ENCODE data around the gene WNT7A. TPM values are rescaled to one million over a fixed set of nuclear protein-coding genes. Genes with fewer than 3 reads are reported as not detected.

Gene WNT7A
- total RNA-seq, 2 experiments from 2014 or later = 0.13 TPM; not detected in 1

- peaks cover 35% of the 10 kb centered on the region for H3K4me1 Mint-ChIP-seq
- no peaks in the 10 kb centered on the region for H3K36me3 Mint-ChIP-seq (ENCODE audit: low read depth)
- no peaks in the 10 kb centered on the region for H3K9me3 Mint-ChIP-seq
- no peak overlapping the region for H3K27ac Mint-ChIP-seq
- H3K27me3 Mint-ChIP-seq = peaks cover 4% of the 10 kb centered on the region
- DNase-seq = no peak
- ChIA-PET CTCF (no interaction called here), POLR2A (interaction anchor here (1.1 kb wide), 1 partner anchor 10 kb away, joined by 4 read pairs; the partner anchor contains the start of gene WNT7A)
- H3K4me3 Mint-ChIP-seq = no peak overlapping the region
Observed at GRCh38 chr3:13869761-13870343, 10.0 kb downstream of the WNT7A start.

GRCh38 chr3:13868844-13869724 is 10.8 kb downstream of the WNT7A start:
- H3K27me3 Mint-ChIP-seq = peaks cover 4% of the 10 kb centered on the region
- no peak for DNase-seq
- no peak overlapping the region for H3K27ac Mint-ChIP-seq
- H3K4me1 Mint-ChIP-seq = peaks cover 40% of the 10 kb centered on the region
- no peaks in the 10 kb centered on the region for H3K36me3 Mint-ChIP-seq (ENCODE audit: low read depth)
- POLR2A ChIA-PET = interaction anchor here (1.1 kb wide), 1 partner anchor 11 kb away, joined by 4 read pairs; the partner anchor contains the start of gene WNT7A
- H3K9me3 Mint-ChIP-seq = no peaks in the 10 kb centered on the region
- H3K4me3 Mint-ChIP-seq = no peak overlapping the region
- CTCF ChIA-PET = no interaction called here

GRCh38 chr3:13867732-13868131 is 12.1 kb downstream of the WNT7A start:
- H3K4me1 Mint-ChIP-seq = peaks cover 41% of the 10 kb centered on the region
- H3K4me3 Mint-ChIP-seq = no peak overlapping the region

GRCh38 chr3:13866041-13866965 is 13.6 kb downstream of the WNT7A start:
- peak; percentile 67 for DNase-seq
- peaks cover 41% of the 10 kb centered on the region for H3K4me1 Mint-ChIP-seq
- H3K4me3 Mint-ChIP-seq = peak overlapping the region; percentile 9
- no peaks in the 10 kb centered on the region for H3K9me3 Mint-ChIP-seq
- CTCF ChIA-PET = interaction anchor here (0.6 to 1.5 kb wide), 9 partner anchors 9 to 1452 kb away, joined by 3 to 6 read pairs (median 4); no protein-coding TSS in a partner anchor
- H3K27me3 Mint-ChIP-seq = peaks cover 4% of the 10 kb centered on the region
- POLR2A ChIA-PET = interaction anchor here (0.8 to 1.6 kb wide), 11 partner anchors 9 to 312 kb away, joined by 3 to 6 read pairs (median 3); partner anchors contain the start of genes CHCHD4, LSM3, TMEM43 and WNT7A
- H3K27ac Mint-ChIP-seq = peak overlapping the region; percentile 89
- no peaks in the 10 kb centered on the region for H3K36me3 Mint-ChIP-seq (ENCODE audit: low read depth)

More at GRCh38 chr3:13867732-13868131, 12.1 kb downstream of the WNT7A start:
- Mint-ChIP-seq H3K9me3 (no peaks in the 10 kb centered on the region), H3K36me3 (ENCODE audit: low read depth) (no peaks in the 10 kb centered on the region), H3K27me3 (no peaks in the 10 kb centered on the region), H3K27ac (no peak overlapping the region)
- no peak for DNase-seq
- ChIA-PET POLR2A (interaction anchor here (1.0 to 1.6 kb wide), 2 partner anchors 13 to 20 kb away, joined by 3 read pairs; partner anchors contain the start of gene WNT7A), CTCF (interaction anchor here (0.7 kb wide), 1 partner anchor 210 kb away, joined by 3 read pairs; no protein-coding TSS in a partner anchor)

- Mint-ChIP-seq H3K9me3 (no peaks in the 10 kb centered on the region), H3K27ac (peak overlapping the region; percentile 89), H3K27me3 (peaks cover 5% of the 10 kb centered on the region), H3K4me1 (peaks cover 41% of the 10 kb centered on the region), H3K36me3 (ENCODE audit: low read depth) (no peaks in the 10 kb centered on the region), H3K4me3 (no peak overlapping the region)
- POLR2A ChIA-PET = interaction anchor here (0.8 to 1.5 kb wide), 5 partner anchors 29 to 313 kb away, joined by 3 to 6 read pairs (median 4); partner anchors contain the start of genes CHCHD4, LSM3, TMEM43 and XPC
- DNase-seq = no peak
- CTCF ChIA-PET = interaction anchor here (0.8 to 1.5 kb wide), 8 partner anchors 10 to 214 kb away, joined by 3 to 6 read pairs (median 4); no protein-coding TSS in a partner anchor
Observed at GRCh38 chr3:13865581-13865980, 14.3 kb downstream of the WNT7A start.

- CTCF ChIA-PET = interaction anchor here (0.8 to 1.1 kb wide), 4 partner anchors 15 to 207 kb away, joined by 3 to 4 read pairs (median 4); no protein-coding TSS in a partner anchor
- Mint-ChIP-seq H3K9me3 (no peaks in the 10 kb centered on the region), H3K27me3 (peaks cover 5% of the 10 kb centered on the region), H3K36me3 (ENCODE audit: low read depth) (no peaks in the 10 kb centered on the region), H3K4me1 (peaks cover 41% of the 10 kb centered on the region), H3K27ac (peak overlapping the region; percentile 89), H3K4me3 (no peak overlapping the region)
- POLR2A ChIA-PET = interaction anchor here (0.8 kb wide), 1 partner anchor 314 kb away, joined by 3 read pairs; the partner anchor contains the start of genes LSM3 and XPC
- DNase-seq = no peak
Observed at GRCh38 chr3:13865106-13865505, 14.8 kb downstream of the WNT7A start.

- no peak overlapping the region for H3K27ac Mint-ChIP-seq
- peaks cover 5% of the 10 kb centered on the region for H3K27me3 Mint-ChIP-seq
- no peaks in the 10 kb centered on the region for H3K9me3 Mint-ChIP-seq
- H3K36me3 Mint-ChIP-seq (ENCODE audit: low read depth) = no peaks in the 10 kb centered on the region
- peaks cover 41% of the 10 kb centered on the region for H3K4me1 Mint-ChIP-seq
- DNase-seq = no peak
- POLR2A ChIA-PET = no interaction called here
- CTCF ChIA-PET = interaction anchor here (1.0 kb wide), 1 partner anchor 206 kb away, joined by 3 read pairs; no protein-coding TSS in a partner anchor
- H3K4me3 Mint-ChIP-seq = no peak overlapping the region
Observed at GRCh38 chr3:13863965-13864595, 15.8 kb downstream of the WNT7A start.

GRCh38 chr3:13863382-13863952 is 16.4 kb downstream of the WNT7A start:
- POLR2A ChIA-PET = no interaction called here
- Mint-ChIP-seq H3K36me3 (ENCODE audit: low read depth) (no peaks in the 10 kb centered on the region), H3K9me3 (no peaks in the 10 kb centered on the region), H3K4me1 (peaks cover 39% of the 10 kb centered on the region), H3K4me3 (no peak overlapping the region), H3K27me3 (peaks cover 5% of the 10 kb centered on the region), H3K27ac (no peak overlapping the region)
- CTCF ChIA-PET = interaction anchor here (0.8 to 0.9 kb wide), 2 partner anchors 190 to 206 kb away, joined by 3 to 7 read pairs; no protein-coding TSS in a partner anchor
- DNase-seq = no peak

- POLR2A ChIA-PET = no interaction called here
- DNase-seq = no peak
- Mint-ChIP-seq H3K9me3 (no peaks in the 10 kb centered on the region), H3K4me3 (no peak overlapping the region), H3K27ac (no peak overlapping the region), H3K4me1 (peaks cover 20% of the 10 kb centered on the region), H3K36me3 (ENCODE audit: low read depth) (no peaks in the 10 kb centered on the region), H3K27me3 (peaks cover 5% of the 10 kb centered on the region)
- CTCF ChIA-PET = no interaction called here
Observed at GRCh38 chr3:13861461-13861860, 18.4 kb downstream of the WNT7A start.

- DNase-seq = no peak
- CTCF ChIA-PET = no interaction called here
- POLR2A ChIA-PET = no interaction called here
Observed at GRCh38 chr3:13860001-13860400, 19.9 kb downstream of the WNT7A start.

GRCh38 chr3:13858768-13859520 is 20.9 kb downstream of the WNT7A start:
- DNase-seq = no peak
- Mint-ChIP-seq H3K36me3 (ENCODE audit: low read depth) (no peaks in the 10 kb centered on the region), H3K27me3 (peaks cover 5% of the 10 kb centered on the region), H3K9me3 (no peaks in the 10 kb centered on the region), H3K4me3 (no peak overlapping the region), H3K27ac (no peak overlapping the region), H3K4me1 (peaks cover under 1% of the 10 kb centered on the region)
- POLR2A ChIA-PET = no interaction called here
- CTCF ChIA-PET = no interaction called here

More at GRCh38 chr3:13860001-13860400, 19.9 kb downstream of the WNT7A start:
- Mint-ChIP-seq H3K4me1 (peaks cover 6% of the 10 kb centered on the region), H3K36me3 (ENCODE audit: low read depth) (no peaks in the 10 kb centered on the region), H3K27ac (no peak overlapping the region), H3K4me3 (no peak overlapping the region), H3K27me3 (peaks cover 5% of the 10 kb centered on the region), H3K9me3 (no peaks in the 10 kb centered on the region)
